Measurements from ENCODE around the gene SPNS2.

SPNS2 gene

DNA sequence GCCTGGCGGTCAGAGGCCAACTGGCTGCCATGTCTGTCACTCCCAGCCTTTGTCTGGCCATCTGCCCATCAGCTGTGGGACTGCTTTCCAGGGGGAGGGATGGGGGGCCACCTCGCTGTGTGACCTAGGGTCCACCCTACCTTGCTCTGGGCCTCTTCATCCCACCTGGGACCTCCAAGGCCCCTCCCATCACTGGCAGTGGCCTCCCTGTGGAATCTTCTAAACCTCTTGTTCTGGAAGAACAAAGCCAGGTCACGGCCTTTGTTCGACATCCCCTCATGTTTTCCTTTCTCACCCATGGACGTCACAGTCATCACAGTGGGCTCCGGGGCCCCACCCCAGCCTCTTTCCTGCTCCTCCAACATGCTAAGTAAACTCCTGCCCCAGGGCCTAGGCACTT lies 24.0 kb downstream of the SPNS2 start:
- no peak for DNase-seq

DNA sequence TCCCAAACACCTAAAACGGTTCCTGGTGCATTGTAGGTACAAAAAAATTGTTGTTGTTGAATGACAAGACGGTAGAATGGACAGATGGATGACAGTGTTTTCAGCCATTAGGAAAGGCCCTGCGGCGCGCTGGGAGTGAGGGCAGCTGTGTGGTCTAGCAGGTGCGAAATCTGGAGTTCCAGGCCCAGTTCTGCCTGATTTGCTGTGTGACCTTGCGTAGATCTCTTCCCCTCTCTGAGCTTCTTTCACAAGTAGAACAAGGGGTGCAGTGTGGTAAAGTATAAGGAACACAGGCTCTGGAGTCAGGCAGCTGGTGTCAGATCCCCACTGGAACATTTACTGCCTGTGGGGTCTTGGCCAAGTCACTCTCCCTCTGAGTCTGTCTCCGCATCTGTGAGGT lies 25.3 kb downstream of the SPNS2 start:
- no peak for DNase-seq

DNA sequence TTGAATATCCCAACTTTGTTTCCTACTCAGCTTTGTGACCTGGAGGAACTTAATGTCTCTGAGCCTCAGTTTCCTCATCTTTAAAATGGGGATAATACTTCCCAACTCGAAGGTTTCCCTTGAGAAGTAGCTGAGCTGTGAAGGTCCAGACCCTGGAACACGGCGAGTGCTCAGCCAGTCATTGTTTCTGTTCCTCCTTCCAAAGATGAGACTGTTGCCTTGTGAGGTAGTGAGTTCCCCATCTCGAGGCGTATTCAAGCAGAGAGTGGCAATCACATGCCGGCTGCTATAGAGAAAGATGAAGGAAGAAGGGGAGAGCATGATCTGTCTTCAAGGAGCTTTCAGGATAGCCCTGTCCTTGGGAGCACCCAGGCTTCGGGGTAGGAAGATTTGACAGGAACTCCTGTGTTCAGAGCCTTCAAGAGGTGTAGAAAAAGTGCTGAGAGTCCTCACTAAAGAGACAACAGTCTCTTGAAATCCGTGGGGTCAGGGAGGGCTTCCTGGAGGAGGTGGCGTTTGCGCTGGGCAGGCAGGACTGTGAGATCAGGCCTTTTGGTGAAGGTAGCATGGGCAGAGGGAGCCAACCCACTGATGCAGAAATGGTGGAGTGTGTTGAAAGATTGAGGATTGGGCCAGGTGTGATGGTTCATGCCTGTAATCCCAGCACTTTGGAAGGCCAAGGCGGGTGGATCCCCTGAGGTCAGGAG lies 27.2 kb downstream of the SPNS2 start:
- DNase-seq, result no peak

DNA sequence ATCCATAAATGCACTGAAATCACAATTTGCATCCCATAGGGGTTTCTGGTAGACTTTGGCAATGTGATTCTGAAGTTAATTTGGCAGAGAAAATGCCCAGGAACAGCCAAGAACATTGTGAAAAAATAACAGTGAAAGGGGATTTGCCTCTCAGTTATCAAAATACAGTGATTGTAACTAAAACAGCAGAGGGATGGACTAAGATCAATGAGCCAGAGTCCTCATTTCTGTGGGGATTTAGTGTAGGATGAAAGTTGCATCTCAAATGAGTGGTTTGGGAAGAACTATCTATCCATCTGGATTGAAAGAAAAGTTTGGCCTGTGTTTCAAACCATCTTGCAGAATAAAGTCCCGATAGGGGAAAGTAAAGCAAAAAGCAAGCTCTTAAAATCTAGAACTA lies 28.5 kb downstream of the SPNS2 start:
- no peak for DNase-seq

DNA sequence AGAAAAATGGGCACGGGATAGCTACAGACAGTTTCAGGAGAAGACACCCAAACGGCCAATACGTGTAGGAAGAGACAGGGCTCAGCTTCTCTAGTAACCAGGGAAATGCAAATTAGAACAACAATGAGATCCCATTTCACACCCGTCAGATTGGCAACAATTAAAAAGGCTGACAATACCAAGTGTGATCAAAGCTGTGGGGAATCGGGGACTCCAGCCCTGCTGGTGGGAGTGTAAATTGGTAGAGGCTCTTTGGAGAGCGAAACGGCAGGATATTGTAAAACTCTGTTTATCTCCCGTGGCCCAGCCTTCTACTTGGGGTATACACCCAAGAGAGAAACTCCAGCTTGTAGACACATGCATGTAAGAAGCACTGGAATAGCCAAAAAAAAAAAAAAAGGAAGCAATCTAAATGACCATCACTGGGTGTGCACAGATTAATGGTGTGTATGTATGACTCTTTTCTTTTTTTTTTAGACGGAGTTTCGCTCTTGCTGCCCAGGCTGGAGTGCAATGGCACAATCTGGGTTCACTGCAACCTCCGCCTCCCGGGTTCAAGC lies 29.0 kb downstream of the SPNS2 start:
- DNase-seq, result no peak

DNA sequence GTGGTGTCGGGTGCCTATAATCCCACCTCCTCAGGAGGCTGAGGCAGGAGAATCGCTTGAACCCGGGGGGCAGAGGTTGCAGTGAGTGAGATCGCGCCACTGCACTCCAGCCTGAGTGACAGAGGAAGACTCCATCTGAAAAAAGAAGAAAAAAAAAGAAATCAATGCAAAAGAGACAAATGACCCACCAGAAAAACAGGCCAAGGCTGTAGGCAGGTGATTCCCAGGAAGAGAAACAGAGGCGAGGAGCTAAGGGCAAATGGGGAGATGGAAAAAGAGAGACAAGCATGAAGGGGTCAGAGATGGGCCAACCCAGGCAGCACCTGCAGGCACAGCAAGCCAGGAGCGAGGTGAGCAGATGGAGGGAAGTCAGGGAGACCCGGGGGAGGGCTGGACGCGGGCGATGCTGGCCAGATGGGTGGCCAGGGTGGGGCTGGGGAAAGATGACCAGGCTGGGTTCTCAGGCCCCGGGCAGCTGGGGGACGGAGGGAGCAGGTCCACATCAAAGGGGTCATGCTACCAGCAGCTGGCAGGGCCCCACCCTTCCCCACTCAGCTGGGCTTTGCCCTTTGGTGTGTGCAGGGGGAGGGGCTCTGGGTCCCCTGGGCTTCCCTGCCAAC lies 31.0 kb downstream of the SPNS2 start:
- no peak for DNase-seq

DNA sequence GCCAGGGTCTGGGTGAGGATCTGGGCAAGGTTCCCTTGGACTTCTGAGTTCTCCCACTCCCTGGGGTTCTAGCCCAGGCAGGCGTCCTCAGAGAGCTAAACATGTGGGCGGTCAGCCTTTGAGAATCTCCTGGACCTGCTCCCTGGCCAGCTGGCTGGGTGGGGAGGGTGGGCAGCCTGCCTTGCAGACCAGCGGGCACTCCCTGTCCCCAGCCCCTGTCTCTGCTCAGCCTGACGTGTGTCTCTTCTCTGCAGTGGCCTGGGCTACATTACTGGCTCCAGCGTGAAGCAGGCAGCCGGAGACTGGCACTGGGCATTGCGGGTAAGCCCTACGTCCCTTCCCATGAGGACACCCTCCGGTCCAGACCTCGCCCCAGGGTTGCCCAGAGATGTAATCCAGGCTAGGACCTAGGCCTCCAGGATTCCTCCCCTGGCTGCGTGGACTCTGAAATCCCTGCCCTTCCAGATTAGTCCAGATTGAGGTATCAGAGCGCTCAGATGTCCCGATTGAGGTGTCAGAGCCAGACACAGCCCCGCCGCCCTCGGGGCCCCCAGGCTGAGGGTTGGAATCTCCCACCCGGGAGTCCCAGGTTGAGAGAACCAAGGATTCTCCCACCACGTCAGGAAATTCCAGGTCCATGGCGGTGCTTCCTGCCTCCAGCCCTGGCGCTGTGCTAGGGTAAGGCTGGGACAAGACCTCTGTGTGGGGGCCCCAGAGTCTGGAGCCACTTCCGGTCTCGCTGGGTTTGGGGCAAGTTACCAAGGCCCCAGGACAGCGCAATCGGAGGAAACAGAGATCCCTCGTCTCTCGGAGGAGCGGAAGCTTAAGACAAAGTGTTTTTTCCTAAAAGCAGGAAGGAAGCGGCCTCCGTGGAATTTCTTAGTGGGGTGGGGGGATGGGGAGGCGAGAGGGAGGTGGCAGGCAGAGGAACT lies 32.4 kb downstream of the SPNS2 start:
- no peak for DNase-seq

DNA sequence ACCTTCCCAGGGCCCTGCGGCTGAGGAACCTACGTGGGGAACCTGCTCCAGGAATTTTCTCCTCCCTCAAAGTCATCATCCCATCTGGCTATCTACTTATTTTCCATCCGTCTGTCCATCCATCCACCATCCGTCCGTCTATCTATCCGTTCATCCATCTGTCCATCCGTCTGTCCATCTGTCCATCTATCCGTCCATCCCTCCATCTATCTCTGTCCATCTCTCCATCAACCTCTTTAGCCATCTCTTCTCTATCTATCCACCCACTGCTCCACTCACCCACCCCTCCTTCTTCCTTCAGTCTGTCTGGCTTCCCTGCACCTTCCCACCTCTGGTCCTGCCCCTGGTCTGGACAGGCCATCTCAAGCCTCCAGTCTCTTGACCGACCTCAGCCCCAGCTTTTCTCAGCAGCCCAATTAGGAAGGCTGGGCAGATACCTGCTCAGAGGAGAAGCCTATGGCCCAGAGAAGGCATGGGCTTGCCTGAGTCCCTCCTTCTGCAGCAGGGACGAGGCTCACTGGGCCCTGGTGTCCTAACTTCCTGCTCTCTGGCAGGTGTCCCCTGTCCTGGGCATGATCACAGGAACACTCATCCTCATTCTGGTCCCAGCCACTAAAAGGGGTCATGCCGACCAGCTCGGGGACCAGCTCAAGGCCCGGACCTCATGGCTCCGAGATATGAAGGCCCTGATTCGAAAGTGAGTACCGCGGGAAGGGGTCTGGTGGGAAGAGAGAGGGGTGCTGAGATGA lies 33.5 kb downstream of the SPNS2 start:
- no peak for DNase-seq

DNA sequence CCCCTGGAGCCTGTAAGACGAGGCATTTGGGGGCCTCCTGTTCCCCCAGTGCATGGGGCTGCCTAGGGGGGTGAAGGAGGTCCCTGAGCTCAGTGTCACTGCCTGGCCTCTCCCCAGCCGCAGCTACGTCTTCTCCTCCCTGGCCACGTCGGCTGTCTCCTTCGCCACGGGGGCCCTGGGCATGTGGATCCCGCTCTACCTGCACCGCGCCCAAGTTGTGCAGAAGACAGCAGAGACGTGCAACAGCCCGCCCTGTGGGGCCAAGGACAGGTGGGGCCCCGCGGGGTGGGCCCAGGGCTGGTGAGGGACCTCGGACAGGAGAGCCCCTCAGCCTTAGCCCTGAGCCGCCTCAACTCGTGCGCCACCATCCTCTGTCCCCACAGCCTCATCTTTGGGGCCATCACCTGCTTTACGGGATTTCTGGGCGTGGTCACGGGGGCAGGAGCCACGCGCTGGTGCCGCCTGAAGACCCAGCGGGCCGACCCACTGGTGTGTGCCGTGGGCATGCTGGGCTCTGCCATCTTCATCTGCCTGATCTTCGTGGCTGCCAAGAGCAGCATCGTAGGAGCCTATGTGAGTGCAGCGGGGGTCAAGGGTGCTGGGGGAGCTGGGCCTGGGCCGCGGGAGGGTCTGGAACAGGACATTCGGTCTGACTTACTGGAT lies 34.3 kb downstream of the SPNS2 start:
- DNase-seq, result no peak

DNA sequence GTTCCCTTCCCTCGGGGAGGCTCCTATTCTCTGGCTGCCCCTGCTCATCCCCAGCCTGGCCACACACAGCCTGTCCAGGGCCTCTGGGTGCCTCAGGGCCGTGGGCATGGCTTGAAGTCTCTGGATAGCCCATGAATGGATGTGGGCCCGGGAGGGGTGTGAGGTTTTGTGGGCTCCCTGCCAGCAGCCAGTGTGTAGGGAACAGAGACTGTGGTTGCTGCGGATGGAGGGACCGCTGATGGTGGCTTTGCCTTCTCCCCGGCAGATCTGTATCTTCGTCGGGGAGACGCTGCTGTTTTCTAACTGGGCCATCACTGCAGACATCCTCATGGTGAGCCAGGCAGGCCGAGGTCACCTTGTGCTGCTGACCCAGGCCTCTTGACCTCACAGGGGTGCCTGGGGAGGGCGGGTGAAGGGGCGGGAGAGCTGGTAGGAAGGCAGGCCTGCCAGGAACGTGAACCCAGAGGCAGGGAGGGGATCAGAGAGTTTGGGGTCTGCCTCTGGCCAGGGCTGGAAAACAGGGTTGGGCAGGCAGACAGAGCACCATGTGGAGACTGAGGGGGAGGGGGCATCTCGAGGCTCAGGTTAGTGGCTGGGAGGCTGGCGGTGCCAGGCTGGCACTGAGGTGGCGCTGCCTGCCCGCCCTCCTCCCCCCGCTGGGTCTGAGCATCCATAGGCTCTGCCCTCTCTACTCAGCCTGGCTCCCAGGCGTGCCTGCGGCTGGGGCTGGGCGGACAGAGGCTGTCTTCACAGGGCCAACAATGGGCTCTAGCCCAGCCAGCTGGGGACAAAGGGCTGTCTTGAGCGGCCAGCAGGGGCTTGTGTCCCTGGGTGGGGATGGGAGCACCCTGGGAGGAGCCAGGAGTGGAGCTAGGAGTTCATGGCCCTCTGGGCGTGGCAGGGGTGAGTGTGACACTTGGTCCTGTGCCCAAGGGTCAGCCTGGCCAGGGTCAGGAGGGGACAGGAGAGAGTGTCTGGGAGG lies 35.1 kb downstream of the SPNS2 start:
- DNase-seq, result no peak

DNA sequence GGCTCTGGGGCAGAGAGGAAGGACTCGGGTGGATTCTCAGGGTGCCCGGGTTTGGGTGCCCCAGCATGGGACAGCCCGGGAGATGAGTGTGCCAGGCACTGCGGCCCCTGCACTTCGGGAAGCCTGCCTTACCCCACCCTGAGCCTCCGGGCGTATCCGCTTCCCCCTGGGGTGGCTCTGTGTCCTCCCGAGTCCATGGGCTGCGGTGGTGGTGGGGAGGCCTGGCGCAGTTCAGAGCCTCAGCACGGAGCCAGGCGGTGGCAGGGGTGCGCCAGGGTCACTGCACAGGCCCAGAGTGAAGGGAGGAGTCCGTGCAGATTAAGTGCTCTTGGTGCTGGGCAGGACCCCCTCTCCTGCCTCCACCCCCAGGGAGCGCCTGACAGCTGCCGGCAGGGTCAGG lies 35.8 kb downstream of the SPNS2 start:
- DNase-seq, result no peak

DNA sequence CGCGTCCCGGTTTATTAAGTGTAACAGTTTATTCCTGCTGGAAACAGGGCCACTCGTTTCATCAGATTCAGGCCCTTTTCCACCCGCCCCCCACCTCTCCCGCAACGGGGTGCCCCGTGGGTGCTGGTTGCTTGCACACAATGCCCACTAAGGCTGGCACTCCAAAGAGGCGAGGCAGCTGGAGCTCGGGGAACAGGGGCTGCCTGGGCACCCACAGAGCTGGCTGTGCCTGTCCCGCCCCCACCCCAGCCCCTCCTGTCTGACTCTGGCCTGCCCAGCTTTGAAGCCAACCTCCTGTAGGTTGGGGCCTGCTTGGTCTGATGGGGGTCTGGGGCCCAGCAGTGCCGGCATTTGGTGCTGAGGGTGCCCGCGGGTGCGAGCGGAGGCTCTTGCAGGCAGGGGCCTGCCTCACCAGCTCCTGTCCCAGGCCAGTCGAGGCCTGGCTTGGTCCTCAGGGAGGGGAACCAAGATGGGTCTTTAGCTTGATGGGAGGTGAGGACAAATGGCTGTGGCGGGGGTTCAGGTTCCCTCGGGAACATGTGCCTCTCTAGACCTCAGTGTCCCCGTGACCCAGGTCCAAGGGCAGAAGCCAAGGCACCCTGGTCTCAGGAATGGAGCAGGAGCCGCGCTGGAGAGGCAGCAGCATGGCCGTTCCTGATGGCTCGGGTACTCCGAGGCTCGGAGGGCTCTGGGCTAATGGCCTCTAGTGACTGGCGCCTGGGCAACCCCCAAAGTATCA lies 36.4 kb downstream of the SPNS2 start:
- no peak for DNase-seq

DNA sequence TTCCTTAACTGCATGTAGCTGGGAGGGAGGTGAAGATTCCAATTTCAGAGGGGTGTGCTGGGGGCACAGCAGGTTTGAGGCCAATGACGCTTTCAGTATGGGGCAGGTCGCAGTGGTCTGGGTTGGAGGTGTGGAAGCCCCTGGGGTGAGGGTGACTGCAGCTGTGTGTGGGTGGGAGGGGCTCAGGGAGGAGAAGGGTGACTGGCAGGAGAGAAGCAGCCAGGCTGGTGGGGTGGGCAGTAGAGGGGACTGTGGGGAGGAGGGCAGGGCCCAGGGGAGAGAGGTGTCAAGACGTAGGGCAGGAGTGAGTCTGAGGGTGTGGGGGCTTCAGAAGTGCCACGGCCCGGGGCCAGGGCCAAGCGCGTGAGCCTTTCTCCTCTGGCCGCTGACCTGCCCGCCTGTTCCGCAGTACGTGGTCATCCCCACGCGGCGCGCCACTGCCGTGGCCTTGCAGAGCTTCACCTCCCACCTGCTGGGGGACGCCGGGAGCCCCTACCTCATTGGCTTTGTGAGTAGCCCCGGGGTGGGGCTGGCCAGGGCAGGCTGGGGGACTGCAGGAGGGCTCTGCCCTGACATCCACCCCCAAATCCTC lies 37.1 kb downstream of the SPNS2 start:
- no peak for DNase-seq

DNA sequence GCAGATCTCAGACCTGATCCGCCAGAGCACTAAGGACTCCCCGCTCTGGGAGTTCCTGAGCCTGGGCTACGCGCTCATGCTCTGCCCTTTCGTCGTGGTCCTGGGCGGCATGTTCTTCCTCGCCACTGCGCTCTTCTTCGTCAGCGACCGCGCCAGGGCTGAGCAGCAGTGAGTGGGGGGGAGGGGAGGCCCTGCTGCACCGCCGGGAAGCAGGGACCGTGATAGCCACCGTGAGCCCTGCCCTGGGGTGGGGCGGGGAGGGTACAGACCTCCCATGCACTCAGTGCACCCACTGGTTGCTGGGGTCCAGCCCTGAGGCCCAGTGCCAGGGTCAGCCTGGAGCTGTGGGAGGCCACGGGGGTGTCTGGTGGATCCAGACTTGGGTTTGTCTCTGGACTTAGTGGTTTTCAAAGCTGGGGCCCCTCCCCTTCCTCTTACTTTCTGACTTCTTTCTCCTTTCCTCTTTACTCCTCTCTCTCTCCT lies 37.6 kb downstream of the SPNS2 start:
- DNase-seq, result no peak

DNA sequence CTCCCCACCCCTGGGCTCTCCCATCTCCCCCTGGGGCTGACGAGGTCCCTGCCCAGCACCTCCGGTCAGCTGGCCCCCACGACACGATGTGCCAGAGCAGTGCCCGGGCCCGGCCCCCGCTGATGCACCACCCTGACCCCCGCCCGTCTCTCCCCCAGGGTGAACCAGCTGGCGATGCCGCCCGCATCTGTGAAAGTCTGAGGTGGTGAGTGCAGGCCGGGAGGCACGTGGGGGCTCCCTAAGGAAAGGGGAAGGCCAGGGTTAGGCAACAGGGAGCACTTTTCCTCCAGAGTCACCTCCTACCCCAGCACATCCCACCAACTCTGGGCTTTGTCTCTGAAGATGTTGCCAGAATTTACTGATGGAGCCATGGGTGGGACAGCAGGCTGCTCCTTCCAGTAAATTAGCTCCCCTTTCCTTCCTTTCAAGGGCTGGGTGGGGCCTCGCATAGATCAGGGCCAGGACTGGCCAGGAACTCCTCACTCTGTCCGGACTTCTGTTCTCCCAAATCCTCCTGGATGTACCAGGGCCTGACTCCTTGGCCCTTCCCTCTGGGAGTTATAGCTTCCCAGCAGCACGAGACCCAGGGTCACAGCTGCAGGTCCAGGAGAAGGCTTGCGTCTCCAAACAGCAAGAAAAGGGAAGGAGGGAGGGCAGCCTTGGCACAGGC lies 38.2 kb downstream of the SPNS2 start:
- no peak for DNase-seq

DNA sequence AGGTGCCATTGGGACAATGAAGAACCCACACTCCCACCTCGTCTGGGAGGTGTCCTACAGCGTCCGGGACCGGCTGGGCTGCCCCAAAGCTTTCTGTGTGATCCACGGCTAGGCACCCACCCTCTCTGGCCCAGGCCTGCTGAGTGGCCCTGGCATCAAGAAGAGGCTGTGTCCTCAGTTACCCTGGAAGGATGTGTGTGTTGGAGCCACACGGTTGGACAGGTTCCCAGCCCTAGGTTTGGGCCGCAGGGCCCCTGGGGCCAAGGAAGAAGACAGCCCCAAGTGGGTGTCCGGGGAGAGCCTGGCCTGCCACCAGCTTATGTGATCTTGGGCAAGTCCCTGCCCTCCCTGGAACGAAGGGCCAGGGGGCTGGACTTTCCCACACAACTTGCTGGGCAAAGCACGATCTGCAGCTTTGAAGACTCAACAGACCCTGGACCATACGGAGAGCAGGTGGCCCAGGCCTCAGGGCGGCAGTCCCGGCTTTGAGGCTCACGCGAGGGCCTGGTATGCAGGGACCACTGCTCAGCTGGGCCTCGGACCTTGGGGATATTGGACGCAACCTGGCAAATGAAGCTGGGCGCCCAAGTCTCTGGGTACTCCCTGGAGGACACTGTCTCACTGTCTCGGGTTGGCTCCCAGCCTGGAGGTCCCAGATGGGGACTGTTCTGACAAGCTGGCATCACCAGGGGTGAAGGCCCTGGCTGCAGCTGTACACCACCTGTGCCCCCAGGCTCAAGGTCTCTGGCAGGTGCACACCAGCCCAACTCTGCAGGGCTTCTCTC lies 39.0 kb downstream of the SPNS2 start:
- DNase-seq, result no peak

DNA sequence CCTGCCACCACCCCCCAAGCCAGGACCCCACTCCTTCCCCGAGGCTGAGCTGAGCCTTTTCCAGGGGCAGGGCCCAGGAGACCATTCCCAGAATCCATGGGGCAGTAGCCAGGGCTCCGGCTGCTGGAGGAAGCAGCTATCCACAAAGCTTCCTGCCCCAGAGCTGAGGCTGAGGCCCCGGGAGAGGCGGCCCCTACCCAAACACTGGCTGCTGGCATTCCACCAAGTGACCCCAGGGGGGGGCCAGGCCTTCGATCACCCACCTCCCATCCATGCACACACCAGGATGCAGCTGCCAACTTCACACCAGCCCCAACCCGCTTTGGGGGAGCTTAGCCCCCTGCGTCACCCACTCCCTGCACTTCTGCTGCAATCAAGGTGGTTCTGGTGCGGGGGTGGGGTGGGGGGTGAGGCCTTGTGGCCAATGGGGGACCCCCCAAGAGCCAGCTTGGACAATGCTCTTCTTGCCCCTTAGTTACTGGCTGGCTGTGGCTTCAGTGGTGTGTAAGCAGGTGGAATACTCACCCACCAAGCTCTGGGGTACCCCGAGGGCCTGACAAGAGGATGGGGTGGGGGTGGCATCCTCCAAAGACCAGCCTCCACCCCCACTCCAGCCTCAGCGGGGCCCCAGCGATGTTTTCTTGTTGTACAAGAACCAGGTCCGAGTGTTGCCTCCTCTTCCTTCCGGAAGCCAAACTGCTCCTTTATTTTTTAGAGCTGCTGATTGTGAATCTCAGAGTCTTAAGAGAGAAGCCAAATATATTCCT lies 39.7 kb downstream of the SPNS2 start:
- DNase-seq, result no peak

Data from CD4-positive, alpha-beta T cell treated with Interleukin-21 for 1 hour (primary cell).